ENCODE data around the gene EXOC8. TPM values are rescaled to one million over a fixed set of nuclear protein-coding genes. Genes with fewer than 3 reads are reported as not detected.
A peak's percentile ranks its signal among the peaks of the same experiment; 100 is the strongest.

Gene EXOC8
- total RNA-seq, 4 donors from 2014 or later = 25.4 to 50.9 (median 38.2) TPM

GRCh38 chr1:231357187-231357772 is 19.6 kb upstream of the EXOC8 start:
- no peak for DNase-seq
- in situ Hi-C loops (cut with MboI; ENCODE audit: low sequenced_read_pairs in 4 of 4) = loop anchor here in 2 of 4 donors (5.0 to 10.0 kb wide), 2 partner anchors 240 to 248 kb away; no protein-coding TSS in a partner anchor

GRCh38 chr1:231355171-231355570 is 17.5 kb upstream of the EXOC8 start:
- Histone ChIP-seq H3K36me3 (peaks cover 0 to 21% of the 10 kb centered on the region in 2 donors), H3K27ac (peak overlapping the region; percentile 27 to 87 (median 64)), H3K9me3 (no peaks in the 10 kb centered on the region), H3K4me3 (no peak overlapping the region), H3K4me1 (peaks cover 23% of the 10 kb centered on the region in 2 donors), H3K27me3 (no peaks in the 10 kb centered on the region)
- intact Hi-C loops (cut with DNase I; ENCODE audit: low total_unique reads) (loop anchor here (2.0 kb wide), 1 partner anchor 16 kb away; the partner anchor contains the start of gene SPRTN), in situ Hi-C loops (cut with MboI; ENCODE audit: low sequenced_read_pairs in 4 of 4) (loop anchor here in 2 of 4 donors (5.0 to 10.0 kb wide), 2 partner anchors 242 to 250 kb away; no protein-coding TSS in a partner anchor)
- DNase-seq (no peak), ATAC-seq (no peak)
- TF ChIP-seq POLR2A (IDR thresholded peaks at IDR 0.05) (no peak), CTCF (IDR thresholded peaks at IDR 0.05 in 4 of 5, conservative IDR thresholded peaks at IDR 0.05 in 1 of 5) (no peak)

More at GRCh38 chr1:231357187-231357772, 19.6 kb upstream of the EXOC8 start:
- H3K4me3 ChIP-seq = no peak overlapping the region
- ATAC-seq = no peak
- intact Hi-C loops (cut with DNase I; ENCODE audit: low total_unique reads) = no loop called here
- no peaks in the 10 kb centered on the region for H3K27me3 ChIP-seq
- no peak for TF ChIP-seq CTCF (IDR thresholded peaks at IDR 0.05 in 4 of 5, conservative IDR thresholded peaks at IDR 0.05 in 1 of 5)
- no peak for TF ChIP-seq POLR2A (IDR thresholded peaks at IDR 0.05)
- peaks cover 28 to 31% of the 10 kb centered on the region in 2 donors for H3K4me1 ChIP-seq
- no peaks in the 10 kb centered on the region for H3K9me3 ChIP-seq
- peak overlapping the region; percentile 76 to 87 (median 82) for H3K27ac ChIP-seq
- H3K36me3 ChIP-seq = peaks cover 0 to 17% of the 10 kb centered on the region in 2 donors

- in situ Hi-C loops (cut with MboI; ENCODE audit: low sequenced_read_pairs in 4 of 4) (loop anchor here in 3 of 4 donors (5.0 to 10.0 kb wide), 3 partner anchors 233 to 250 kb away; no protein-coding TSS in a partner anchor), intact Hi-C loops (cut with DNase I; ENCODE audit: low total_unique reads) (loop anchor here (2.0 kb wide), 1 partner anchor 16 kb away; the partner anchor contains the start of gene SPRTN)
- DNase-seq = no peak
- H3K27ac ChIP-seq = peak overlapping the region; percentile 27 to 87 (median 64)
- H3K4me3 ChIP-seq = no peak overlapping the region
- no peak for ATAC-seq
- H3K4me1 ChIP-seq = peaks cover 16% of the 10 kb centered on the region in 2 donors
- H3K36me3 ChIP-seq = peaks cover 0 to 28% of the 10 kb centered on the region in 2 donors
- no peaks in the 10 kb centered on the region for H3K27me3 ChIP-seq
- no peaks in the 10 kb centered on the region for H3K9me3 ChIP-seq
- TF ChIP-seq CTCF (IDR thresholded peaks at IDR 0.05 in 4 of 5, conservative IDR thresholded peaks at IDR 0.05 in 1 of 5) = no peak
- no peak for TF ChIP-seq POLR2A (IDR thresholded peaks at IDR 0.05)
Measured at GRCh38 chr1:231354330-231355020, 16.8 kb upstream of the EXOC8 start.

- H3K27ac ChIP-seq = peak overlapping the region in 3 of 4 donors; percentile 9 to 53 (median 13)
- TF ChIP-seq CTCF (IDR thresholded peaks at IDR 0.05 in 4 of 5, conservative IDR thresholded peaks at IDR 0.05 in 1 of 5) = no peak
- TF ChIP-seq POLR2A (IDR thresholded peaks at IDR 0.05) = no peak
- no peak overlapping the region for H3K4me3 ChIP-seq
- intact Hi-C loops (cut with DNase I; ENCODE audit: low total_unique reads) = no loop called here
- ATAC-seq = no peak
- in situ Hi-C loops (cut with MboI; ENCODE audit: low sequenced_read_pairs in 4 of 4) = loop anchor here in 2 of 4 donors (5.0 to 10.0 kb wide), 2 partner anchors 234 to 252 kb away; no protein-coding TSS in a partner anchor
- H3K36me3 ChIP-seq = peaks cover 0 to 32% of the 10 kb centered on the region in 2 donors
- H3K9me3 ChIP-seq = no peaks in the 10 kb centered on the region
- H3K4me1 ChIP-seq = peaks cover 6 to 7% of the 10 kb centered on the region in 2 donors
- no peaks in the 10 kb centered on the region for H3K27me3 ChIP-seq
- DNase-seq = no peak
Measured at GRCh38 chr1:231353086-231353485, 15.4 kb upstream of the EXOC8 start.

Measured in gastrocnemius medialis (tissue), 4 donors.